Peyer's patch (tissue), 4 donors: Measurements from ENCODE around the gene ACTL7A.

ENCODE experiments used
- CTCF ChIP-seq, 6 experiments: fragments of 450-650 bp in 4 of 6; fragments of 200-600 bp in 2 of 6; sonication (generic) in 1 of 6; IDR thresholded peaks; one replicate each; pipeline ENCODE4 v1.5.1; 2017 to 2019; ENCODE audit warnings: antibody characterized with exemption in 6 of 6, mild to moderate bottlenecking in 3 of 6, moderate library complexity in 1 of 6
- POLR2A ChIP-seq, 2 donors: fragments of 450-650 bp; IDR thresholded peaks; one replicate each; pipeline ENCODE4 v1.5.1; 2017; ENCODE audit warnings: antibody characterized with exemption in 2 of 2, mild to moderate bottlenecking in 2 of 2, moderate library complexity in 2 of 2

DNA sequence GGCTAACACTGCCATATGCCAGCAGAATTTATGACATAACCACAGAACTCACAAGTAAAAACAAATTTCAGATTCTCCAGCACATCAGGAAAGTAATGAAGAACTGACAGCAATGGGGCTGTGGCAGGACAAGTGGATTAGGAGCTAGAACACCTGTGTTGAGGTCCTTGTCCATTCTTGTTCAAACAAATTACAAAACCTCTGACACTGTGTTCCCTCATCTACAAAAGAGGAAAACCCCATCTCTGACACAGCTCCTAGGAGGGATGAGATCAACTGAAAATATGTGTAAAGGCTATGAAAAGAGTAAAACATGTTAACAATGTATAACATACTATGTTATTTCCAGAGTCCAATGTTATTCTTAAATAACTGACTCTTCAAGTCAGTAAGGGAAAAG lies 48.3 kb downstream of the ACTL7A start:
- TF ChIP-seq CTCF (IDR thresholded peaks at IDR 0.05) (no peak), POLR2A (IDR thresholded peaks at IDR 0.05) (no peak)
